Hippocampal formation (tissue), 2 donors: Measurements from ENCODE around the gene VSIG4.
"Not testable (repeated sequence)": the region's sequence is repeated elsewhere in the genome, so short reads cannot be mapped to it uniquely, and the experiment has no call there.

Source experiments
- DNase-seq, 2 donors: peaks; one replicate each; lab custom pipeline; 2025; lab: John Stamatoyannopoulos, UW

The VSIG4 gene

DNA sequence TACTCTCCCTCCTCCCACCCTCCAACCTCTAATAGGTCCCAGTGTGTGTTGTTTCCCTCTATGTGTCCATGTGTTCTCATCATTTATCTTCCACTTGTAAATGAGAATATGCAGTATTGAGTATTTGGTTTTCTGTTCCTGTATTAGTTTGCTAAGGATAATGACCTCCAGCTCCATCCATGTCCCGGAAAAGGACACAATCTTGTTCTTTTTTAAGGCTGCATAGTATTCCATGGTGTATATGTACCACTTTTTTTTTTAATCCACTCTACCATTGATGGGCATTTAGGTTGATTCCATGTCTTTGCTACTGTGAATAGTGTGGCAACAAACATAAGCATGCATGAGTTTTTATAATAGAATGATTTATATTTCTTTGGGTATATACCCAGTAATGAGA is 62.7 kb downstream of the VSIG4 start:
- DNase-seq = not testable (repeated sequence)

DNA sequence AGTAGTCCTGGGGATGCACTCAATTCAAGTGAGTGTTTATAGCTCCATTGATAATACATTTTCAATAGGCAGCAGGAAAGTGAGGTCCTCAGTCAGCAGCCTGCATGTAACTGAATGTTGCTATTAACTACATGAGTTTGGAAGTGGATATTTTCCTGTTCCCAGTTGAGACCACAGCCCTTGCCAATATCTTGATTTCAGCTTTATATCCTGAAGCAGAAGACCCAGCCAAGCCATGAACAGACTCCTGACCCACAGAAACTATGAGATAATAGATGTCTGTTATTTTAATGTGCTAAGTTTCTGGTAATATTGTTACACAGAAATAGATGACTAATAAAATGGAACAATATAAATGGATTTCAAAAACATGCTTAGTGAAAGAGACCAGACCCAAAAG is 63.7 kb downstream of the VSIG4 start:
- no peak for DNase-seq

DNA sequence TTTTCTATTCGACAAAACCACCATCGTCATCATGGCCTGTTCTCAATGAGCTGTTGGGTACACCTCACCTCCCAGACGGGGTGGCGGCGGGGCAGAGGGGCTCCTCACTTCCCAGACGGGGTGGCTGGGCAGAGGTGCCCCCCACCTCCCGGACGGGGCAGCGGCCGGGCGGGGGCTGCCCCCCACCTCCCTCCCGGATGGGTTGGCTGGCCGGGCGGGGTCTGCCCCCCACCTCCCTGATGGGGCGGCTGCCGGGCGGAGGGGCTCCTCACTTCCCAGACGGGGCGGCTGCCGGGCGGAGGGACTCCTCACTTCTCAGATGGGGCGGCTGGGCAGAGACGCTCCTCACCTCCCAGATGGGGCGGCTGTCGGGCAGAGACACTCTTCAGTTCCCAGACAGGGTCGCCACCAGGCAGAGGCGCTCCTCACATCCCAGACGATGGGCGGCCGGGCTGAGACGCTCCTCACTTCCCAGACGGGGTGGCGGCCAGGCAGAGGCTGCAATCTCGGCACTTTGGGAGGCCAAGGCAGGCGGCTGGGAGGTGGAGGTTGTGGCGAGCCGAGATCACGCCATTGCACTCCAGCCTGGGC is 64.6 kb downstream of the VSIG4 start:
- not testable (repeated sequence) for DNase-seq
